VCaP (cell line): Measurements from ENCODE around the gene MAPK13.

Experiments used
- H3K27ac ChIP-seq: fragments of 450-650 bp; 2 replicates; pipeline ENCODE4 v1.5.1; 2017
- CTCF ChIP-seq: fragments of 450-650 bp; conservative IDR thresholded peaks from 2 replicates; pipeline ENCODE4 v1.5.1; 2017; ENCODE audit warnings: mild to moderate bottlenecking, moderate library complexity

Gene MAPK13

GRCh38 chr6:36170704-36171103 lies 40.4 kb downstream of the MAPK13 start:
- no peak overlapping the region for H3K27ac ChIP-seq
- no peak for TF ChIP-seq CTCF

- no peak for TF ChIP-seq CTCF
- H3K27ac ChIP-seq, result no peak overlapping the region
These were observed 41.3 kb downstream of the MAPK13 start for GRCh38 chr6:36171573-36171972.

GRCh38 chr6:36177166-36177565 lies 46.9 kb downstream of the MAPK13 start:
- no peak for TF ChIP-seq CTCF
- no peak overlapping the region for H3K27ac ChIP-seq

- no peak overlapping the region for H3K27ac ChIP-seq
- no peak for TF ChIP-seq CTCF
These were observed 48.2 kb downstream of the MAPK13 start for GRCh38 chr6:36178544-36178943.

GRCh38 chr6:36180126-36180525 lies 49.8 kb downstream of the MAPK13 start:
- no peak for TF ChIP-seq CTCF
- no peak overlapping the region for H3K27ac ChIP-seq

- H3K27ac ChIP-seq, result no peak overlapping the region
- no peak for TF ChIP-seq CTCF
These were observed 54.0 kb downstream of the MAPK13 start for GRCh38 chr6:36184311-36184710.

- H3K27ac ChIP-seq, result no peak overlapping the region
- no peak for TF ChIP-seq CTCF
These were observed 55.9 kb downstream of the MAPK13 start for GRCh38 chr6:36186199-36186598.

- TF ChIP-seq CTCF, result no peak
- H3K27ac ChIP-seq, result no peak overlapping the region
These were observed 57.1 kb downstream of the MAPK13 start for GRCh38 chr6:36187446-36187845.
